ENCODE data around the gene TBX5.

TBX5 gene

DNA sequence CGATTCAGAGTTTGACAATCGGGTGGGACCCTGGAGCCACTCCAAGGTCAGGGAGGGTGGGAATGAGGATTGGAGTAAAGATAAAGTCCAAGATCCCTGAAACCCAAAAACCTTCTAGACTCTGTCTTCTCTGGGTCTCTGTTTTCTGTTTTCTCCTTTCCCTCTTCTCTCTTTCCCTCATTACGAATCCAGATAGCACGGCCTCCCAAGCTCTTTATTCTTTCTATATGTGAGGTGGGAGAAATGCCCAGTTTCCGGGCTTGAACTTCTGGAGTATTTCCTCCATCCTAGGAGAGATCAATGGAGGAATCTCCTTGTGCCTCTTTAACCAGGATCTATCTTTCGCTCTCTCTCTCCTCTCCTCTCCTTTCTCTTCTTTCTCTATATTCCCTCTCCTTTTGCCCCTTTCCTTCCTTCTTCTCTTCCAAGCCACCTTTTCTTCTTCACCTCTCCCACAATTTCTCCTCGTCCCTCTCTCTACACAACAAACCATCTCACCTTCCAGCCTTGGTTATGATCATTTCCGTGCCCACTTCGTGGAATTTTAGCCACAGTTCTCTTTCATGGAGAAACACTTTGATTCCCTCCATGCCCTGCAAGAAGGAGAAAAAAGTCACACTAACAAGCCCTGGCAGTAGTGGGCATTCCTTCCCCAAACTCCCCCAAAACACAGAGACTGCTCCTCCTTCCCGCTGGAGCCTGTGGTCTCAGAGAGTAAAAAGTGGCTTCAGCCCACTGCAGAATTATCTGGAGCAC is 4.4 kb downstream of the TBX5 start:
- Histone ChIP-seq H3K4me1 (ENCODE audit: control insufficient read depth, insufficient read depth, low read length) (peaks cover 2% of the 10 kb centered on the region), H3K9me3 (ENCODE audit: control insufficient read depth, insufficient read depth, low read length) (no peaks in the 10 kb centered on the region), H3K9ac (ENCODE audit: low read depth, low read length) (no peak overlapping the region), H3K4me3 (ENCODE audit: low read depth, low read length) (peak overlapping the region; percentile 16), H3K27me3 (ENCODE audit: control insufficient read depth, insufficient read depth, low read length) (peaks cover 100% of the 10 kb centered on the region), H3K36me3 (ENCODE audit: control insufficient read depth, insufficient read depth, low read length) (no peaks in the 10 kb centered on the region)

- no peaks in the 10 kb centered on the region for H3K36me3 ChIP-seq (ENCODE audit: control insufficient read depth, insufficient read depth, low read length)
- H3K9ac ChIP-seq (ENCODE audit: low read depth, low read length): no peak overlapping the region
- H3K4me3 ChIP-seq (ENCODE audit: low read depth, low read length): peak overlapping the region; percentile 12
- no peaks in the 10 kb centered on the region for H3K9me3 ChIP-seq (ENCODE audit: control insufficient read depth, insufficient read depth, low read length)
- peaks cover 2% of the 10 kb centered on the region for H3K4me1 ChIP-seq (ENCODE audit: control insufficient read depth, insufficient read depth, low read length)
- H3K27me3 ChIP-seq (ENCODE audit: control insufficient read depth, insufficient read depth, low read length): peaks cover 100% of the 10 kb centered on the region
Observed at GRCh38 chr12:114400925-114401324, 5.0 kb downstream of the TBX5 start.

- no peaks in the 10 kb centered on the region for H3K9me3 ChIP-seq (ENCODE audit: control insufficient read depth, insufficient read depth, low read length)
- no peaks in the 10 kb centered on the region for H3K36me3 ChIP-seq (ENCODE audit: control insufficient read depth, insufficient read depth, low read length)
- H3K4me1 ChIP-seq (ENCODE audit: control insufficient read depth, insufficient read depth, low read length): no peaks in the 10 kb centered on the region
- H3K9ac ChIP-seq (ENCODE audit: low read depth, low read length): no peak overlapping the region
- H3K4me3 ChIP-seq (ENCODE audit: low read depth, low read length): peak overlapping the region; percentile 23
- peaks cover 100% of the 10 kb centered on the region for H3K27me3 ChIP-seq (ENCODE audit: control insufficient read depth, insufficient read depth, low read length)
Observed at GRCh38 chr12:114400361-114400811, 5.6 kb downstream of the TBX5 start.

GRCh38 chr12:114399664-114400211 is 6.2 kb downstream of the TBX5 start:
- Histone ChIP-seq H3K9me3 (ENCODE audit: control insufficient read depth, insufficient read depth, low read length) (no peaks in the 10 kb centered on the region), H3K27me3 (ENCODE audit: control insufficient read depth, insufficient read depth, low read length) (peaks cover 100% of the 10 kb centered on the region), H3K4me1 (ENCODE audit: control insufficient read depth, insufficient read depth, low read length) (no peaks in the 10 kb centered on the region), H3K36me3 (ENCODE audit: control insufficient read depth, insufficient read depth, low read length) (no peaks in the 10 kb centered on the region), H3K9ac (ENCODE audit: low read depth, low read length) (no peak overlapping the region), H3K4me3 (ENCODE audit: low read depth, low read length) (peak overlapping the region; percentile 23)

DNA sequence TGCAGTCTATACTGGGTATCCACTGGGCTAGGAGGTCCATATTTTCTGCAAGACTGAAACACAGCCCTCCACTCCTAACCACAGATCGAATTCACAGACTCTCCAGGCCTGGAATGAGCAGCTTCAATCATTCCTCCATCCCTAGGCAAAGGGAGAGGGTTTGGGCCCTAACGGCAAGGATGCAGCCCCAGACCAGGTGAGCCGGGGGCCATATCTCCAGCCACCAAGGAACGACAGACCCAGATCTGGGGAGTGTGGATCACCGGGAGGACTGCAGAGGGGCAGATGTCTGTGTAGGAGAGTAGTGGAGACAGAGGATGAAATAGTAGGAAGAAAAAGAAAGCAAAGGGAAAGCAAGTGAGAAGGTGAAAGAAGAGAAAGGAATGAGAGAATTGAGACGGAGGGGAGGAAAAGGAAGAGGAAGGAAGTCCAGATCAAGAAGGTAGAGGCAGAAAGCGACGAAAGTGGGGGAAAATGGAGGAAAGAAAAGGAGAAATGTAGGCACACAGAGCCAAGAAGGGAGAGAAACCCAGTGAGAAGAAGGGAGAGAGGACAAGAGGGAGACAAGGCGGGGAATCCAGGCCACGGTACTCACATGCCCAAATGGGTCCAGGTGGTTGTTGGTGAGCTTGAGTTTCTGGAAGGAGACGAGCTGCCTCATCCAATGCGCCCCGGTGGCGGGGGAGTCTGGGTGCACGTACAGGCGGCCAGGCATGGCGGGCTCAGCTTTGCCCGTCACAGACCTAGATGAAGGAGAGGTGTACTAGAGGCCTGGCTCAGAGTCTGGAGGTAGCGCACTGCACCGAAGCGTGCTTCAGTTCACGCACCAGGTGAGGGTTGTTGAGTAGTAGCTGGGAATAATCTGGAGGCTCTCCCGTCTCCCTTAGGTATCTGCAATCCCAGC is 7.7 kb downstream of the TBX5 start:
- peaks cover under 1% of the 10 kb centered on the region for H3K4me1 ChIP-seq (ENCODE audit: control insufficient read depth, insufficient read depth, low read length)
- H3K9ac ChIP-seq (ENCODE audit: low read depth, low read length): no peak overlapping the region
- no peaks in the 10 kb centered on the region for H3K9me3 ChIP-seq (ENCODE audit: control insufficient read depth, insufficient read depth, low read length)
- peaks cover 100% of the 10 kb centered on the region for H3K27me3 ChIP-seq (ENCODE audit: control insufficient read depth, insufficient read depth, low read length)
- peak overlapping the region; percentile 36 for H3K4me3 ChIP-seq (ENCODE audit: low read depth, low read length)
- no peaks in the 10 kb centered on the region for H3K36me3 ChIP-seq (ENCODE audit: control insufficient read depth, insufficient read depth, low read length)

DNA sequence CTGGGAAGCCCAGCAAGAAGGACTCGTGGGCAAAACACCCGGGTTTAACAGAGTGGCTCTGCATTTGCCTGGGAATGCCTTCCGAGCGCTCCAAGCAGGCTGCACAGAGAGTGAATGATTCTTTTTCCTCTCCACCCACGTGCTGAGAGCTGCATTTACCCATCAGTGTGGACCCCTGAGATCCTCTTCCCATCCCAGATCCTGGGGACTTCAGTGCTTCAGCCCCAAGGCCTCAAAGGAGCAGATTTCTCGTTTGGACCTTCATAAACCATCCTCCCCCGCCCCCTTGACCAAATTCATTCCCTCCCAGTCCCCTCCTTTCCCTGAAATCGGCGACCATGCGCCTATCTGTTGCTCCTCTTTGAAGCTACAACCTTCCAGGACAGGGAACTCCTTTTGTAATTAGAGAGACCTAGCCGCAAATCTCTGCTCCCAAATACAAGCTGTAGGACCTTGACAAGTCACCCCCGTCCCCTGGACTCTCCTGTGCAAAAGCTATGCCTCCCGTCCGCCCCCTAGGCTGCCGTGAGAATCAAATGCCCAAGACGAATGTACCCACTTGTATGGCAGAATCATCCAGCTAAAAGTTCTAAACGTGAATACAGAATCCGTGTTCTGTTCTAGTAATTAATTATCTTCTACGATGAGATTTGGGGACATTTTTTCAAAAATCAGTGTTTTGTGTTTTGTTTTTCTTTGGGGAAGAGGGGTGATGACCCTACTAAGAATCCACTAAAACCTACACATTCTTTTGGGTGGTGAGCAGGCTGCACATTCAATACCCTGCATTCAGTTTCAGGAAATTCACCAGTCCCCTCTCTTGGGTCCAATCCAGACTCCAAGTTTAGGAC is 8.8 kb downstream of the TBX5 start:
- Histone ChIP-seq H3K27me3 (ENCODE audit: control insufficient read depth, insufficient read depth, low read length) (peaks cover 100% of the 10 kb centered on the region), H3K4me1 (ENCODE audit: control insufficient read depth, insufficient read depth, low read length) (peaks cover 2% of the 10 kb centered on the region), H3K9ac (ENCODE audit: low read depth, low read length) (no peak overlapping the region), H3K9me3 (ENCODE audit: control insufficient read depth, insufficient read depth, low read length) (no peaks in the 10 kb centered on the region), H3K4me3 (ENCODE audit: low read depth, low read length) (peak overlapping the region; percentile 31), H3K36me3 (ENCODE audit: control insufficient read depth, insufficient read depth, low read length) (no peaks in the 10 kb centered on the region)

DNA sequence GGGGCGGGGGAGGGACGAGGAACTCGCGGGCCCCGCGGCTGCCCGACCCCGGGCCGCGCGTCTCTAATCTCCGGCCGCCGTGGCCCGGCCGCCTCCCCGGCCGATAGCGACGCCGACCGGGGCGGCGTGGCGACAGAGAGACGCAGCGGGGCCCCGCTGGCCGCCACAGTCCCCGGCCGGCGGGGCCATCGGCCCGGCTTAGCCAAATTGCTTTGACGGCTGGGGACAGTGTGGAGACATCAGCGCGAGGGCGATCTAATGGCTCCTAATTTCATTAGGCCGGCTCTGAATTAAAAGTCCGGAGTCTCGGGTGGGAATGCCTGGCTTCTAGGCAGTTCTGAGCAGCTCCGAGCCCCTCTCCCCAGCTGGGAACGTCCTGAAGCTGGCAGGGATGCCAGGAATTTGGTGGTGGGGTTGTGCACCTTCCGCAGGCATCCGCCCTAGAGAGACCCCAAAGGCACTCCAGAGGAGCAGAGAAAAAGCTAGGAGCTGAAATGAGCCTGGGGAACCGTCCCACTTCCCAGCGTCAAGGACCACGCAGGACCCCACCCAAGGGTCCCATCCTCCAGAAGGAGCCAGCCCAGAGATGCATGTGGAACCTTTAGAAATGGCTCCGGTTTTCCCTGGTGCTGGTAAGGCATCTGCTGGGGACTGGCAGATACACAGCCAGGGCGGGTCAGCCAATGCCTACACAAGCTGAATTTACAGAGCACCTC is 9.6 kb downstream of the TBX5 start:
- Histone ChIP-seq H3K27me3 (ENCODE audit: control insufficient read depth, insufficient read depth, low read length) (peaks cover 100% of the 10 kb centered on the region), H3K9me3 (ENCODE audit: control insufficient read depth, insufficient read depth, low read length) (no peaks in the 10 kb centered on the region)

DNA sequence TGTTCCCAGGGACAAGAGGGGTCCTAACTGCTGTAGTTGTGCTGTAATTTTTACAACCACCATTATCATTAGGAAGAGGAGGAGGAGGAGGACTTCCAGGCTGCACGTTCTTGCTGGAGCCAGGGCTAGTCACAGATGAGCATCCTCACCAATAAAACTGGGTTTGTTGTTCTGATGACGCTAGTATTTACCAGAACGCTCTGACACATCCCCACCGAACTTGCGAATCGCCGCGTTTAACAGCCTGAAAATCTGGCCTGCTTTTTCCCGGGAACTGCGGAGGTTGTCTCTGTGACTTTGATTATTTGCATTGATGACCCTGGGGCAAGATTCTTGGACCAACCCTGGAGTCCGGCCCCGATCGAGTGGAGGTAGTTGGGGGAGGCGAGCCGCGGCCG is 10.2 kb downstream of the TBX5 start:
- Histone ChIP-seq H3K4me3 (ENCODE audit: low read depth, low read length) (peak overlapping the region; percentile 6), H3K36me3 (ENCODE audit: control insufficient read depth, insufficient read depth, low read length) (no peaks in the 10 kb centered on the region), H3K4me1 (ENCODE audit: control insufficient read depth, insufficient read depth, low read length) (peaks cover 8% of the 10 kb centered on the region), H3K9ac (ENCODE audit: low read depth, low read length) (no peak overlapping the region), H3K9me3 (ENCODE audit: control insufficient read depth, insufficient read depth, low read length) (no peaks in the 10 kb centered on the region), H3K27me3 (ENCODE audit: control insufficient read depth, insufficient read depth, low read length) (peaks cover 99% of the 10 kb centered on the region)

More for the DNA sequence above, 9.6 kb downstream of the TBX5 start:
- Histone ChIP-seq H3K4me1 (ENCODE audit: control insufficient read depth, insufficient read depth, low read length) (peaks cover 4% of the 10 kb centered on the region), H3K9ac (ENCODE audit: low read depth, low read length) (no peak overlapping the region), H3K36me3 (ENCODE audit: control insufficient read depth, insufficient read depth, low read length) (no peaks in the 10 kb centered on the region), H3K4me3 (ENCODE audit: low read depth, low read length) (peak overlapping the region; percentile 31)

GRCh38 chr12:114395233-114395632 is 10.7 kb downstream of the TBX5 start:
- Histone ChIP-seq H3K9ac (ENCODE audit: low read depth, low read length) (no peak overlapping the region), H3K4me3 (ENCODE audit: low read depth, low read length) (peak overlapping the region; percentile 6), H3K4me1 (ENCODE audit: control insufficient read depth, insufficient read depth, low read length) (peaks cover 10% of the 10 kb centered on the region), H3K36me3 (ENCODE audit: control insufficient read depth, insufficient read depth, low read length) (no peaks in the 10 kb centered on the region), H3K27me3 (ENCODE audit: control insufficient read depth, insufficient read depth, low read length) (peaks cover 98% of the 10 kb centered on the region), H3K9me3 (ENCODE audit: control insufficient read depth, insufficient read depth, low read length) (no peaks in the 10 kb centered on the region)

- H3K4me1 ChIP-seq (ENCODE audit: control insufficient read depth, insufficient read depth, low read length): peaks cover 15% of the 10 kb centered on the region
- peaks cover 81% of the 10 kb centered on the region for H3K27me3 ChIP-seq (ENCODE audit: control insufficient read depth, insufficient read depth, low read length)
- H3K4me3 ChIP-seq (ENCODE audit: low read depth, low read length): no peak overlapping the region
- no peaks in the 10 kb centered on the region for H3K9me3 ChIP-seq (ENCODE audit: control insufficient read depth, insufficient read depth, low read length)
- H3K36me3 ChIP-seq (ENCODE audit: control insufficient read depth, insufficient read depth, low read length): no peaks in the 10 kb centered on the region
- H3K9ac ChIP-seq (ENCODE audit: low read depth, low read length): no peak overlapping the region
Observed at GRCh38 chr12:114393569-114393968, 12.4 kb downstream of the TBX5 start.
